Measurements from ENCODE around the gene TEX51.

Gene TEX51

DNA sequence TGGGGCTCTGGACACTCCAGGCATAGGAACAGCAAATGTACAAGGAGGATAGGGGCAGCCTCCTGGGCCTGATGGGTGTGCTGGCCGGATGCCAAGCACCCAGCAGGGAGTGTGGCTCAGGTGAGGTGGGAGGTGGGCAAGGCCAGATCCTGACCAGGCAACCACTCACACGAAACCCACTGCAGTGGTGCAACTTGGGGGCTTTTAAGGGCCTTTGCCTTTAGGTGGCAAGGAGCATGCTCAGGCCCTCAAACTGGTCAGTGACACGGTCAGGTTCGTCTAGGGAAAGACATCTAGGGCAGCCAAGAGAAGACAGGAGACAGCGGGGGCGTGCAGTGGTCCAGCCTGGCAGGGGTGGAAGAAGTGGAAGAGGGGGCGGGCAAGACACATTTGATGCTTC, 18.4 kb upstream of the TEX51 start:
- TF ChIP-seq, protein P1, sequence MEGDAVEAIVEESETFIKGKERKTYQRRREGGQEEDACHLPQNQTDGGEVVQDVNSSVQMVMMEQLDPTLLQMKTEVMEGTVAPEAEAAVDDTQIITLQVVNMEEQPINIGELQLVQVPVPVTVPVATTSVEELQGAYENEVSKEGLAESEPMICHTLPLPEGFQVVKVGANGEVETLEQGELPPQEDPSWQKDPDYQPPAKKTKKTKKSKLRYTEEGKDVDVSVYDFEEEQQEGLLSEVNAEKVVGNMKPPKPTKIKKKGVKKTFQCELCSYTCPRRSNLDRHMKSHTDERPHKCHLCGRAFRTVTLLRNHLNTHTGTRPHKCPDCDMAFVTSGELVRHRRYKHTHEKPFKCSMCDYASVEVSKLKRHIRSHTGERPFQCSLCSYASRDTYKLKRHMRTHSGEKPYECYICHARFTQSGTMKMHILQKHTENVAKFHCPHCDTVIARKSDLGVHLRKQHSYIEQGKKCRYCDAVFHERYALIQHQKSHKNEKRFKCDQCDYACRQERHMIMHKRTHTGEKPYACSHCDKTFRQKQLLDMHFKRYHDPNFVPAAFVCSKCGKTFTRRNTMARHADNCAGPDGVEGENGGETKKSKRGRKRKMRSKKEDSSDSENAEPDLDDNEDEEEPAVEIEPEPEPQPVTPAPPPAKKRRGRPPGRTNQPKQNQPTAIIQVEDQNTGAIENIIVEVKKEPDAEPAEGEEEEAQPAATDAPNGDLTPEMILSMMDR (IDR thresholded peaks at IDR 0.05; ENCODE audit: low read depth, low read length): no peak
- TF ChIP-seq EZH2phosphoT487 (IDR thresholded peaks at IDR 0.05; ENCODE audit: low read depth): no peak
- H3K27ac ChIP-seq (ENCODE audit: low read length): no peak overlapping the region
- H3K4me3 ChIP-seq (ENCODE audit: low read length): no peak overlapping the region
- H3K4me2 ChIP-seq (ENCODE audit: low read length): no peak overlapping the region
- no peak overlapping the region for H2AFZ ChIP-seq (ENCODE audit: low read depth, low read length)
- no peaks in the 10 kb centered on the region for H3K79me2 ChIP-seq (ENCODE audit: low read length)
- H3K36me3 ChIP-seq (replicated peaks; ENCODE audit: low read depth, low read length): no peaks in the 10 kb centered on the region
- no peaks in the 10 kb centered on the region for H3K9me3 ChIP-seq (ENCODE audit: insufficient read depth, low read length)
- H4K20me1 ChIP-seq (ENCODE audit: insufficient read depth, low read length): no peaks in the 10 kb centered on the region
- H3K27me3 ChIP-seq (ENCODE audit: low read depth, low read length): no peaks in the 10 kb centered on the region
- no peak overlapping the region for H3K9ac ChIP-seq (ENCODE audit: low read length)
- no peaks in the 10 kb centered on the region for H3K4me1 ChIP-seq (ENCODE audit: low read length)

DNA sequence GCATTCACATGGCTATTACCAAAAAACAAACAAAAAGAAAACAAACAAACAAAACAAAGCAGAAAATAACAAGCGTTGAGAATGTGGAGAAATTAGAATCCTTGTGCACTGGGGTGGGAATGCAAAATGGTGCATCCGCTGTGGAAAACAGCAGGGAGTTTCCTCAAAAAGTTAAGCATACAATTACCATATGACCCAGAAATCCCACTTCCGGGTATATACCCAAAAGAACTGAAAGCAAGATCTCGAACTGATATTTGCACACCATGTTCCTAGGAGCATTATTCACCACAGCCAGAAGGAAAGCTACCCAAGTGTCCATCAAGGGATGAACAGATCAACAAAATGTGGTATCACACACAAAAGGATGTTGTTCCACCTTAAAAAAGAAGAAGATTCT, 17.9 kb upstream of the TEX51 start:
- Histone ChIP-seq H4K20me1 (ENCODE audit: insufficient read depth, low read length) (no peaks in the 10 kb centered on the region), H3K4me2 (ENCODE audit: low read length) (no peak overlapping the region), H3K4me3 (ENCODE audit: low read length) (no peak overlapping the region), H3K9ac (ENCODE audit: low read length) (no peak overlapping the region), H3K9me3 (ENCODE audit: insufficient read depth, low read length) (no peaks in the 10 kb centered on the region), H3K27ac (ENCODE audit: low read length) (no peak overlapping the region), H3K27me3 (ENCODE audit: low read depth, low read length) (no peaks in the 10 kb centered on the region), H3K36me3 (replicated peaks; ENCODE audit: low read depth, low read length) (no peaks in the 10 kb centered on the region), H3K4me1 (ENCODE audit: low read length) (no peaks in the 10 kb centered on the region), H3K79me2 (ENCODE audit: low read length) (no peaks in the 10 kb centered on the region), H2AFZ (ENCODE audit: low read depth, low read length) (no peak overlapping the region)
- no peak for TF ChIP-seq EZH2phosphoT487 (IDR thresholded peaks at IDR 0.05; ENCODE audit: low read depth)
- TF ChIP-seq, protein P1 (IDR thresholded peaks at IDR 0.05; ENCODE audit: low read depth, low read length): no peak

DNA sequence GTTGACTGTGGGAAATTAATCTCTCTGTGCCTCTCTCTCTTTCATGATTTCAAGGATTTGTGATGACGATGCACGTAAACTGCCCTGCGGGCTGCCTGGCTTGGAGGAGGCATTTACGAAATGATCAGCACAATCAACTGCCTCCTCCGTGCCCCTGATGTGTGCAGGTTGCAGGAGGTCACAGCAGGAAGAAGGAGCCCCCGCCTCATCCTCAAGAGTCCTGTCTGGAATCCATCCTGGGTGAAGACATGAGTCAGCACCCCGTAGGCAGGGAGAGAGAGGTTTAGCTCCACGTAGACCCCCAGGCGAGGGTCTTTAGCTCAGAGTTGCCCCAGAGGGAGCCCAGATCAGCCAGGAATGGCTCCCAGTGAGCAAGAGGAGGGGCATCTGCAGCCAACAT, 17.1 kb upstream of the TEX51 start:
- no peaks in the 10 kb centered on the region for H4K20me1 ChIP-seq (ENCODE audit: insufficient read depth, low read length)
- H3K4me1 ChIP-seq (ENCODE audit: low read length): no peaks in the 10 kb centered on the region
- H3K4me2 ChIP-seq (ENCODE audit: low read length): no peak overlapping the region
- H3K4me3 ChIP-seq (ENCODE audit: low read length): no peak overlapping the region
- H3K9ac ChIP-seq (ENCODE audit: low read length): no peak overlapping the region
- no peaks in the 10 kb centered on the region for H3K9me3 ChIP-seq (ENCODE audit: insufficient read depth, low read length)
- no peaks in the 10 kb centered on the region for H3K36me3 ChIP-seq (replicated peaks; ENCODE audit: low read depth, low read length)
- no peaks in the 10 kb centered on the region for H3K27me3 ChIP-seq (ENCODE audit: low read depth, low read length)
- H3K27ac ChIP-seq (ENCODE audit: low read length): no peak overlapping the region
- H2AFZ ChIP-seq (ENCODE audit: low read depth, low read length): no peak overlapping the region
- H3K79me2 ChIP-seq (ENCODE audit: low read length): no peaks in the 10 kb centered on the region
- TF ChIP-seq, protein P1 (IDR thresholded peaks at IDR 0.05; ENCODE audit: low read depth, low read length): no peak
- no peak for TF ChIP-seq EZH2phosphoT487 (IDR thresholded peaks at IDR 0.05; ENCODE audit: low read depth)

DNA sequence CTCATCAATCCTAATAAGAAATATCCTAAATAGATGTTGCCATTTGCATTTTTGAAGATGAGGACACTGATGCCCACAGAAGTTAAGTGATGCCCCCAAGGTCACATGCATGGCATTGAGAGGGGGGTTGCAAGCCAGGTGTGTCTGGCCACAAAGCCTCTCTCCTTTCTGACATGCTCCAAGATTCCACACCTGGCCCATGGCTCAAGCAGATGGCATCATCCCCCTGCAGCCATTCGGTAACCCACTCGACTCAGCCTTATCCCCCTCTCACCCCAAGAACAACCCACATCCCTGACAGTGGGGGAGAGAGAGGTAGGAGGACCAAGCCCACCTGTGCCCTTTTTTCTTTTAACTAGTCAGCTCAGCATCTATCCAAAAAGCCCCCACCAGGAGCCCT, 16.5 kb upstream of the TEX51 start:
- Histone ChIP-seq H3K9ac (ENCODE audit: low read length) (no peak overlapping the region), H3K4me1 (ENCODE audit: low read length) (no peaks in the 10 kb centered on the region), H3K27me3 (ENCODE audit: low read depth, low read length) (no peaks in the 10 kb centered on the region), H4K20me1 (ENCODE audit: insufficient read depth, low read length) (no peaks in the 10 kb centered on the region), H3K4me3 (ENCODE audit: low read length) (no peak overlapping the region), H3K27ac (ENCODE audit: low read length) (no peak overlapping the region), H3K79me2 (ENCODE audit: low read length) (no peaks in the 10 kb centered on the region), H3K4me2 (ENCODE audit: low read length) (no peak overlapping the region), H2AFZ (ENCODE audit: low read depth, low read length) (no peak overlapping the region), H3K9me3 (ENCODE audit: insufficient read depth, low read length) (no peaks in the 10 kb centered on the region), H3K36me3 (replicated peaks; ENCODE audit: low read depth, low read length) (no peaks in the 10 kb centered on the region)
- TF ChIP-seq, protein P1 (IDR thresholded peaks at IDR 0.05; ENCODE audit: low read depth, low read length): no peak
- TF ChIP-seq EZH2phosphoT487 (IDR thresholded peaks at IDR 0.05; ENCODE audit: low read depth): no peak

All from OCI-LY3 (cell line).